Cerebellar nuclear complex (tissue), 1 donor: ENCODE results near the gene KRTAP10-12.

Experiments
- DNase-seq, 2 experiments: peaks; one replicate each; lab custom pipeline; 2025; lab: John Stamatoyannopoulos, UW

KRTAP10-12 gene

GRCh38 chr21:44732956-44733355 lies 36.0 kb downstream of the KRTAP10-12 start:
- DNase-seq: no peak

- DNase-seq: no peak
Observed at GRCh38 chr21:44734026-44734745, 37.2 kb downstream of the KRTAP10-12 start.

GRCh38 chr21:44734841-44735240 lies 37.9 kb downstream of the KRTAP10-12 start:
- DNase-seq: no peak

GRCh38 chr21:44735821-44736220 lies 38.8 kb downstream of the KRTAP10-12 start:
- no peak for DNase-seq

- DNase-seq: no peak
Observed at GRCh38 chr21:44736291-44737004, 39.5 kb downstream of the KRTAP10-12 start.

- no peak for DNase-seq
Observed at GRCh38 chr21:44737706-44738354, 40.9 kb downstream of the KRTAP10-12 start.

GRCh38 chr21:44738621-44739020 lies 41.6 kb downstream of the KRTAP10-12 start:
- DNase-seq: no peak

GRCh38 chr21:44739316-44739715 lies 42.3 kb downstream of the KRTAP10-12 start:
- DNase-seq: no peak

GRCh38 chr21:44740742-44741141 lies 43.8 kb downstream of the KRTAP10-12 start:
- DNase-seq: no peak

GRCh38 chr21:44741921-44742320 lies 44.9 kb downstream of the KRTAP10-12 start:
- no peak for DNase-seq

GRCh38 chr21:44742418-44743153 lies 45.6 kb downstream of the KRTAP10-12 start:
- no peak for DNase-seq
